GM12878 (cell line): ENCODE data around the gene POLD1. TPM values are rescaled to one million over a fixed set of nuclear protein-coding genes. Genes with fewer than 3 reads are reported as not detected.

ENCODE experiments used
- ATAC-seq: fragments of 200-7000 bp; cut with Tn5 transposase; 3 replicates; pipeline ENCODE4 v1.9.1; 2020; ENCODE audit warnings: mild to moderate bottlenecking, moderate library complexity
- BruUV-seq: library from RNA; stranded (reverse); fragments of 400-500 nt; replicated peaks from 2 replicates; lab custom pipeline; 2021; lab: Mats Ljungman, UMichigan
- CTCF ChIA-PET: fragments of 300-600 bp; sonication (Branson Sonifier 250); formaldehyde crosslinking; extraction: SDS; loops from one replicate; lab custom pipeline; 2021; ENCODE audit warnings: inconsistent platforms; lab: Yijun Ruan, JAX
- POLR2A ChIA-PET: fragments of 350-600 bp; formaldehyde crosslinking; extraction: SDS; loops from one replicate; lab custom pipeline; 2021; ENCODE audit warnings: inconsistent platforms; lab: Charles Lee
- RAD21 ChIA-PET: fragments of 300-600 bp; sonication (Branson Sonifier 250); formaldehyde crosslinking; loops from one replicate; lab custom pipeline; 2023; ENCODE audit warnings: antibody characterized with exemption; ENCODE audit not compliant: unreplicated experiment; lab: Charles Lee
- SMC1A ChIA-PET: fragments of 300-600 bp; sonication (Branson Sonifier 250); formaldehyde crosslinking; loops from one replicate; lab custom pipeline; 2023; ENCODE audit not compliant: unreplicated experiment, uncharacterized antibody; lab: Charles Lee
- DNase-seq: peaks from one replicate; pipeline ENCODE4 v3.0.0-alpha.2; 2011; ENCODE audit warnings: low read depth, low spot score
- FAIRE-seq: peaks from 3 replicates; lab custom pipeline; 2011; peaks lifted over from hg19 to GRCh38; lab: Jason Lieb, UNC
- H2AFZ ChIP-seq: 2 replicates; pipeline ENCODE4 v1.6.0; 2011; ENCODE audit warnings: low read depth, low read length, control low read depth; ENCODE audit not compliant: control insufficient read depth
- H3K27ac ChIP-seq: 2 replicates; pipeline ENCODE4 v1.5.1; 2011; ENCODE audit warnings: control low read depth; ENCODE audit not compliant: control insufficient read depth, insufficient read depth
- H3K27me3 ChIP-seq, 2 experiments: replicated peaks in 1 of 2; 2 replicates each; pipeline versions ENCODE4 v1.6.0 to v1.6.1; 2011; ENCODE audit warnings: low read length in 1 of 2; ENCODE audit not compliant: control insufficient read depth in 2 of 2, insufficient read depth in 2 of 2
- H3K36me3 ChIP-seq, 2 experiments: 2 replicates each; pipeline ENCODE4 v1.5.1; 2011; ENCODE audit warnings: low read length in 1 of 2; ENCODE audit not compliant: control insufficient read depth in 2 of 2, insufficient read depth in 2 of 2
- H3K4me1 ChIP-seq: 2 replicates; pipeline ENCODE4 v1.6.1; 2011; ENCODE audit warnings: mild to moderate bottlenecking, low read length, moderate library complexity, mixed read lengths; ENCODE audit not compliant: control insufficient read depth, insufficient read depth
- H3K4me2 ChIP-seq: 2 replicates; pipeline ENCODE4 v1.6.0; 2011; ENCODE audit warnings: control low read depth; ENCODE audit not compliant: control insufficient read depth, insufficient read depth
- H3K4me3 ChIP-seq: fragments of 200-600 bp; sonication (generic); 2 replicates; pipeline ENCODE4 v1.5.1; 2016
- H3K79me2 ChIP-seq: 2 replicates; pipeline ENCODE4 v1.6.0; 2011; ENCODE audit warnings: low read length; ENCODE audit not compliant: control insufficient read depth, insufficient read depth
- H3K9ac ChIP-seq: 2 replicates; pipeline ENCODE4 v1.8.0; 2011; ENCODE audit warnings: low read length, control low read depth, mixed read lengths; ENCODE audit not compliant: control insufficient read depth, insufficient read depth
- H3K9me3 ChIP-seq: replicated peaks from 3 replicates; pipeline ENCODE4 v1.5.1; 2011; ENCODE audit warnings: mild to moderate bottlenecking, low read length; ENCODE audit not compliant: control insufficient read depth, insufficient read depth
- H4K20me1 ChIP-seq: 2 replicates; pipeline ENCODE4 v1.6.0; 2011; ENCODE audit not compliant: control insufficient read depth, insufficient read depth
- ATF2 ChIP-seq: IDR thresholded peaks from 2 replicates; pipeline ENCODE4 v1.6.1; 2012; ENCODE audit warnings: low read length, inconsistent platforms
- ATF7 ChIP-seq: fragments of 450-650 bp; IDR thresholded peaks from 2 replicates; pipeline ENCODE4 v1.6.1; 2016; ENCODE audit warnings: low read depth, mild to moderate bottlenecking
- BCL11A ChIP-seq: IDR thresholded peaks from 2 replicates; pipeline ENCODE4 v1.6.1; 2011; ENCODE audit warnings: low read depth, low read length
- CBX5 ChIP-seq: sonication (generic); IDR thresholded peaks from 2 replicates; pipeline ENCODE4 v1.6.1; 2016; ENCODE audit warnings: low read depth, moderate library complexity, mild to moderate bottlenecking, inconsistent platforms
- CTCF ChIP-seq, 3 experiments: IDR thresholded peaks in 2 of 3; conservative IDR thresholded peaks in 1 of 3; 2 replicates each; pipeline ENCODE4 v1.5.1; 2011; ENCODE audit warnings: low read depth in 3 of 3, low read length in 3 of 3, mild to moderate bottlenecking in 3 of 3, control low read depth in 2 of 3, moderate library complexity in 2 of 3, inconsistent platforms in 1 of 3, mixed read lengths in 1 of 3; ENCODE audit not compliant: control insufficient read depth in 2 of 3, insufficient read depth in 1 of 3; ENCODE audit errors: extremely low read depth in 1 of 3
- IKZF1 ChIP-seq: fragments of 450-650 bp; conservative IDR thresholded peaks from 2 replicates; pipeline ENCODE4 v1.6.1; 2017; ENCODE audit warnings: antibody characterized with exemption, mild to moderate bottlenecking
- KDM1A ChIP-seq: fragments of 200-600 bp; sonication (generic); IDR thresholded peaks from 2 replicates; pipeline ENCODE4 v1.6.1; 2016; ENCODE audit warnings: borderline replicate concordance
- MEF2A ChIP-seq: IDR thresholded peaks from 2 replicates; pipeline ENCODE4 v1.6.1; 2011; ENCODE audit warnings: low read depth, mild to moderate bottlenecking, low read length, moderate library complexity; ENCODE audit not compliant: insufficient read depth
- NR2F1 ChIP-seq: fragments of 450-650 bp; conservative IDR thresholded peaks from 2 replicates; pipeline ENCODE4 v1.6.1; 2017; ENCODE audit warnings: mild to moderate bottlenecking
- NRF1 ChIP-seq: conservative IDR thresholded peaks from 2 replicates; pipeline ENCODE4 v1.6.1; 2011; ENCODE audit warnings: mild to moderate bottlenecking, low read depth, low read length, improper control_type of control experiment
- YBX1 ChIP-seq: fragments of 450-650 bp; IDR thresholded peaks from 2 replicates; pipeline ENCODE4 v1.6.1; 2016; ENCODE audit warnings: antibody characterized with exemption
- WGBS: methylation state at CpG from one replicate; pipeline ENCODE4 v1.1.6; 2016; ENCODE audit warnings: low lambda C conversion rate; ENCODE audit not compliant: insufficient replicate concordance, insufficient coverage; ENCODE audit errors: missing lambda C conversion rate; 5-methylcytosine and 5-hydroxymethylcytosine counted together
- in situ Hi-C: fragments of 300-500 bp; cut with MboI; formaldehyde crosslinking; loops from 9 replicates; pipeline ENCODE4 v1.14.3; 2018; ENCODE audit warnings: mixed read lengths
- intact Hi-C: fragments of 100-400 bp; cut with micrococcal nuclease; formaldehyde crosslinking; loops from one replicate; pipeline ENCODE4 v1.14.2; 2022; ENCODE audit not compliant: unreplicated experiment
- polyA plus RNA-seq, 11 experiments: library from polyadenylated mRNA; depleted of rRNA in 4 of 11; unstranded in 6 of 11; stranded (reverse) in 5 of 11; fragments of >200 nt; fragmentation: Nextera tagmentation in 4 of 11; fragmentation: Illumina TruSeq in 1 of 11; extraction: Ambion mirVana in 4 of 11; extraction: Trizol in 1 of 11; gene quantifications; 1 replicate in 1 of 11; 2 replicates in 10 of 11; pipeline versions ENCODE4 v1.2.1 to v1.2.3, GENCODE V29; 2011 to 2016; ENCODE audit warnings: inconsistent platforms in 2 of 11, missing spikeins in 2 of 11, low read depth in 1 of 11
- total RNA-seq, 4 experiments: library from RNA; depleted of rRNA in 3 of 4; stranded (reverse); fragments of >200 nt in 3 of 4; fragmentation: Illumina TruSeq in 1 of 4; extraction: Trizol in 1 of 4; gene quantifications; 2 replicates each; pipeline versions ENCODE4 v1.2.1 to v1.2.3, GENCODE V29; 2013 to 2021

Gene POLD1
- total and polyA plus RNA-seq, 10 of the 15 experiments (the other 5 are each of a cell fraction or from before 2014, with no cell fraction given) = 0.76 to 165 (median 63.4) TPM

- no peak for TF ChIP-seq MEF2A
- ChIA-PET SMC1A (no interaction called here), CTCF (interaction anchor here (1.2 kb wide), 1 partner anchor 8 kb away, joined by 5 read pairs; no protein-coding TSS in a partner anchor), RAD21 (interaction anchor here (0.9 kb wide), 1 partner anchor 18 kb away, joined by 3 read pairs; no protein-coding TSS in a partner anchor), POLR2A (no interaction called here)
- in situ Hi-C loops = no loop called here
- Histone ChIP-seq H4K20me1 (peaks cover 4% of the 10 kb centered on the region), H2AFZ (no peak overlapping the region), H3K36me3 (peaks cover 9 to 10% of the 10 kb centered on the region in 2 experiments; a peak in 3 of 4 replicates), H3K27me3 (no peaks in the 10 kb centered on the region), H3K79me2 (peaks cover 32% of the 10 kb centered on the region), H3K4me1 (peaks cover 26% of the 10 kb centered on the region), H3K4me2 (no peak overlapping the region; the same call in 1 of the 2 replicates), H3K4me3 (peak overlapping the region; percentile 78; the same call in 1 of the 2 replicates), H3K27ac (no peak overlapping the region), H3K9ac (no peak overlapping the region; the same call in 1 of the 2 replicates), H3K9me3 (no peaks in the 10 kb centered on the region)
- DNase-seq (no peak), ATAC-seq (no peak), FAIRE-seq (no peak)
- BruUV-seq = TSS peak; percentile 31
- WGBS = 86% methylated on average over 22 of the region's 22 CpGs
- intact Hi-C loops = no loop called here
Measured at GRCh38 chr19:50423279-50424113, 39.3 kb downstream of the POLD1 start.

GRCh38 chr19:50425581-50425980, 41.4 kb downstream of the POLD1 start:
- SMC1A ChIA-PET = no interaction called here
- Histone ChIP-seq H3K9me3 (no peaks in the 10 kb centered on the region), H3K27me3 (no peaks in the 10 kb centered on the region), H3K79me2 (peaks cover 12% of the 10 kb centered on the region), H4K20me1 (peaks cover 4% of the 10 kb centered on the region), H3K36me3 (peaks cover 9 to 10% of the 10 kb centered on the region in 2 experiments; a peak in 3 of 4 replicates), H3K27ac (no peak overlapping the region), H3K4me3 (no peak overlapping the region), H2AFZ (no peak overlapping the region), H3K4me1 (peaks cover 42% of the 10 kb centered on the region), H3K4me2 (no peak overlapping the region), H3K9ac (no peak overlapping the region)
- WGBS = 82% methylated on average over 7 of the region's 7 CpGs
- CTCF ChIA-PET = no interaction called here
- POLR2A ChIA-PET = no interaction called here
- no peak for ATAC-seq
- RAD21 ChIA-PET = no interaction called here
- DNase-seq = no peak
- BruUV-seq = no TSS peak
- in situ Hi-C loops (no loop called here), intact Hi-C loops (no loop called here)
- no peak for FAIRE-seq
- TF ChIP-seq KDM1A = no peak
- no peak for TF ChIP-seq ATF2
- TF ChIP-seq NRF1 = no peak
- no peak for TF ChIP-seq IKZF1
- no peak for TF ChIP-seq CTCF (IDR thresholded peaks at IDR 0.05 in 2 of 3, conservative IDR thresholded peaks at IDR 0.05 in 1 of 3; ENCODE audit: control insufficient read depth in 2 of 3, extremely low read depth in 1 of 3, insufficient read depth in 1 of 3, low read depth in 3 of 3, low read length in 3 of 3)
- TF ChIP-seq YBX1 = no peak
- TF ChIP-seq BCL11A = no peak
- TF ChIP-seq NR2F1 = no peak
- no peak for TF ChIP-seq CBX5
- no peak for TF ChIP-seq ATF7
